IMR-90 (cell line): ENCODE results near the gene BRCA1. TPM values are rescaled to one million over a fixed set of nuclear protein-coding genes. Genes with fewer than 3 reads are reported as not detected.
"Not testable (repeated sequence)": the region's sequence is repeated elsewhere in the genome, so short reads cannot be mapped to it uniquely, and the experiment has no call there.

Experiments used
- ATAC-seq: fragments of 200-7000 bp; cut with Tn5 transposase; 2 replicates; pipeline ENCODE4 v1.9.1; 2020; ENCODE audit warnings: low read depth, mild to moderate bottlenecking, moderate library complexity
- BruUV-seq: library from RNA; stranded (reverse); fragments of 400-500 nt; replicated peaks from 2 replicates; lab custom pipeline; 2021; lab: Mats Ljungman, UMichigan
- CTCF ChIA-PET: fragments of 300-600 bp; formaldehyde crosslinking; extraction: SDS; loops from one replicate; lab custom pipeline; 2021; ENCODE audit warnings: antibody characterized with exemption; lab: Yijun Ruan, JAX
- POLR2A ChIA-PET: fragments of 300-600 bp; sonication (Branson Sonifier 250); formaldehyde crosslinking; loops from one replicate; lab custom pipeline; 2022; ENCODE audit warnings: antibody characterized with exemption; ENCODE audit not compliant: unreplicated experiment; lab: Charles Lee
- DNase-seq: peaks from one replicate; pipeline ENCODE4 v3.0.0; 2013
- H2AFZ ChIP-seq: replicated peaks from 2 replicates; pipeline ENCODE3; 2013; ENCODE audit warnings: low read length, mild to moderate bottlenecking; ENCODE audit not compliant: poor library complexity
- H2AK5ac ChIP-seq: 2 replicates; pipeline ENCODE4 v1.6.1; 2013; ENCODE audit warnings: low read depth, low read length, inconsistent platforms
- H2AK9ac ChIP-seq: replicated peaks from 2 replicates; pipeline ENCODE3; 2013; ENCODE audit warnings: mild to moderate bottlenecking, low read depth, low read length, moderate library complexity; ENCODE audit not compliant: poor library complexity
- H2BK120ac ChIP-seq: 2 replicates; pipeline ENCODE4 v1.6.1; 2013; ENCODE audit warnings: low read depth, low read length, inconsistent platforms
- H2BK15ac ChIP-seq: 3 replicates; pipeline ENCODE4 v1.6.1; 2013; ENCODE audit warnings: low read depth, low read length, inconsistent platforms
- H2BK20ac ChIP-seq: 2 replicates; pipeline ENCODE4 v1.6.1; 2013; ENCODE audit warnings: low read depth, mild to moderate bottlenecking, inconsistent platforms, low read length, moderate library complexity
- H2BK5ac ChIP-seq: 2 replicates; pipeline ENCODE4 v1.6.1; 2013; ENCODE audit warnings: mild to moderate bottlenecking, low read depth, low read length, inconsistent platforms; ENCODE audit not compliant: poor library complexity, severe bottlenecking
- H3K14ac ChIP-seq: replicated peaks from 2 replicates; pipeline ENCODE4 v1.6.1; 2013; ENCODE audit warnings: low read depth, low read length, inconsistent platforms
- H3K18ac ChIP-seq: 2 replicates; pipeline ENCODE4 v1.6.1; 2013; ENCODE audit warnings: low read depth, low read length, control low read depth
- H3K23ac ChIP-seq: 2 replicates; pipeline ENCODE4 v1.6.1; 2013; ENCODE audit warnings: low read depth, low read length, inconsistent platforms
- H3K27ac ChIP-seq: 2 replicates; pipeline ENCODE4 v1.5.1; 2013; ENCODE audit warnings: mild to moderate bottlenecking, control low read depth, low read length; ENCODE audit not compliant: insufficient read depth
- H3K27me3 ChIP-seq: 2 replicates; pipeline ENCODE4 v1.6.1; 2013; ENCODE audit warnings: low read length; ENCODE audit not compliant: control insufficient read depth, insufficient read depth
- H3K36me3 ChIP-seq: 2 replicates; pipeline ENCODE4 v1.6.1; 2013; ENCODE audit warnings: low read length, mixed read lengths; ENCODE audit not compliant: control insufficient read depth, insufficient read depth
- H3K4ac ChIP-seq: 2 replicates; pipeline ENCODE4 v1.6.1; 2013; ENCODE audit warnings: low read depth, low read length, inconsistent platforms
- H3K4me1 ChIP-seq: 2 replicates; pipeline ENCODE4 v1.6.1; 2013; ENCODE audit warnings: low read length, mixed read lengths; ENCODE audit not compliant: control insufficient read depth, insufficient read depth
- H3K4me2 ChIP-seq: 2 replicates; pipeline ENCODE4 v1.6.1; 2013; ENCODE audit warnings: low read depth, mild to moderate bottlenecking, control low read depth, low read length, moderate library complexity
- H3K4me3 ChIP-seq: 2 replicates; pipeline ENCODE4 v1.5.1; 2013; ENCODE audit warnings: low read depth, mild to moderate bottlenecking, control low read depth, low read length, moderate library complexity; ENCODE audit not compliant: insufficient read depth
- H3K56ac ChIP-seq: 2 replicates; pipeline ENCODE4 v1.6.1; 2013; ENCODE audit warnings: low read length, inconsistent platforms; ENCODE audit not compliant: insufficient read depth; ENCODE audit errors: extremely low read depth
- H3K79me1 ChIP-seq, 2 experiments: 2 replicates each; pipeline ENCODE4 v1.6.1; 2013; ENCODE audit warnings: low read length in 2 of 2, inconsistent platforms in 1 of 2, low read depth in 1 of 2
- H3K9ac ChIP-seq: 2 replicates; pipeline ENCODE4 v1.6.1; 2013; ENCODE audit warnings: low read depth, low read length, control low read depth
- H3K9me1 ChIP-seq: 2 replicates; pipeline ENCODE4 v1.6.1; 2013; ENCODE audit warnings: low read length, inconsistent platforms; ENCODE audit not compliant: insufficient read depth
- H3K9me3 ChIP-seq: 2 replicates; pipeline ENCODE4 v1.6.1; 2013; ENCODE audit warnings: low read length; ENCODE audit not compliant: control insufficient read depth, insufficient read depth
- H4K20me1 ChIP-seq: 2 replicates; pipeline ENCODE4 v1.6.1; 2013; ENCODE audit warnings: low read length, inconsistent platforms; ENCODE audit not compliant: insufficient read depth
- H4K5ac ChIP-seq: 2 replicates; pipeline ENCODE4 v1.6.1; 2013; ENCODE audit warnings: mild to moderate bottlenecking, low read depth, low read length, control low read depth
- H4K8ac ChIP-seq, 2 experiments: 2 replicates each; pipeline ENCODE4 v1.6.1; 2013; ENCODE audit warnings: low read depth in 2 of 2, low read length in 2 of 2, control low read depth in 1 of 2, inconsistent platforms in 1 of 2
- H4K91ac ChIP-seq: 2 replicates; pipeline ENCODE4 v1.6.1; 2013; ENCODE audit warnings: low read depth, low read length, inconsistent platforms; ENCODE audit not compliant: insufficient read depth
- WGBS, 2 experiments: methylation state at CpG; one replicate each; pipeline versions ENCODE4 v1.1.5 to v1.1.7; 2013; ENCODE audit warnings: missing lambda C conversion rate in 2 of 2; ENCODE audit not compliant: insufficient read length in 1 of 2; ENCODE audit errors: extremely low coverage in 2 of 2; 5-methylcytosine and 5-hydroxymethylcytosine counted together
- dilution Hi-C: fragments of 300-500 bp; cut with HindIII; formaldehyde crosslinking; loops from one replicate; pipeline ENCODE4 v1.14.3; 2018; ENCODE audit warnings: low sequenced_read_pairs; ENCODE audit not compliant: unreplicated experiment
- in situ Hi-C: fragments of 300-500 bp; cut with MboI; formaldehyde crosslinking; loops from 3 replicates; pipeline ENCODE4 v1.14.3; 2019; ENCODE audit warnings: low sequenced_read_pairs, inconsistent platforms, mixed read lengths
- intact Hi-C: fragments of 100-400 bp; cut with micrococcal nuclease; formaldehyde crosslinking; loops from 2 replicates; pipeline ENCODE4 v1.10.0; 2022
- polyA plus RNA-seq, 3 experiments: library from polyadenylated mRNA; depleted of rRNA; stranded (reverse); fragments of >200 nt; gene quantifications; 2 replicates each; pipeline ENCODE4 v1.2.3, GENCODE V29; 2012; ENCODE audit warnings: low replicate concordance in 1 of 3
- total RNA-seq: library from RNA; depleted of rRNA; stranded (reverse); fragments of >200 nt; gene quantifications from 2 replicates; pipeline ENCODE4 v1.2.3, GENCODE V29; 2012

BRCA1 gene
- total and polyA plus RNA-seq, 2 of the 4 experiments (the other 2 are of a cell fraction) = 8.3 to 17.7 TPM

- H2AFZ ChIP-seq, DNase-seq, H3K9ac ChIP-seq, H2AK9ac ChIP-seq, H2AK5ac ChIP-seq, H3K27me3 ChIP-seq, H3K9me3 ChIP-seq, H3K23ac ChIP-seq, H3K4me1 ChIP-seq, H4K8ac ChIP-seq, intact Hi-C loops, H4K5ac ChIP-seq, POLR2A ChIA-PET, H3K56ac ChIP-seq, H2BK120ac ChIP-seq, H2BK20ac ChIP-seq, H3K27ac ChIP-seq, H3K4ac ChIP-seq, H3K14ac ChIP-seq, H4K20me1 ChIP-seq, dilution Hi-C loops, CTCF ChIA-PET, ATAC-seq, H3K18ac ChIP-seq, H3K9me1 ChIP-seq, H3K79me1 ChIP-seq, H2BK15ac ChIP-seq, H3K4me3 ChIP-seq, H3K36me3 ChIP-seq, in situ Hi-C loops, H2BK5ac ChIP-seq, H3K4me2 ChIP-seq, BruUV-seq, H4K91ac ChIP-seq: not testable (repeated sequence)
- no CpG with 5 or more reads among the region's 5 CpGs for whole genome bisulfite sequencing, 2 experiments
These were observed 29.8 kb downstream of the BRCA1 start for GRCh38 chr17:43095364-43095763.
